WI38 (cell line): ENCODE measurements around the gene KLHL8.

Experiments
- H3K4me3 ChIP-seq: 2 replicates; pipeline ENCODE4 v1.5.1; 2011; ENCODE audit warnings: low read depth, mild to moderate bottlenecking, control low read depth, low read length
- CTCF ChIP-seq: IDR thresholded peaks from 2 replicates; pipeline ENCODE4 v1.5.1; 2012; ENCODE audit warnings: low read depth, mild to moderate bottlenecking, control low read depth, low read length

KLHL8 gene

DNA sequence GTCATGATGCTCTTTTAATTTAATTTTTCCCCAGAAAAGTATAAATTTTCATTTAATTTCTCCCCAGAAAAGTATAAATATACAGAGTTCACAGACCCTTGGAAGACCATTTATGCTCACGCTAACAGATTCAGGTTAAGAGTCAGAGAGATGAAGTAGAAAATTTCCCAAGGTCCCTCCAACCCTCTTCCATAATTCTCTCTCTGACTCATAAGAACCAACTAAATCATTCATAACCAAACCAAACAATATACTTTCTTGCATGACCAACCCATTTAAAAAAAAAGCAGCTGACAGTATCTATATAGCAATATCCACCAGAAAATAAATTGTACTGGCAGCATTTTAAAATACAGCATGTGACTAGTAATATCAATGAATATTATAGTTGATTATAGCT is 3.9 kb downstream of the KLHL8 start:
- TF ChIP-seq CTCF, result no peak
- H3K4me3 ChIP-seq, result no peak overlapping the region

DNA sequence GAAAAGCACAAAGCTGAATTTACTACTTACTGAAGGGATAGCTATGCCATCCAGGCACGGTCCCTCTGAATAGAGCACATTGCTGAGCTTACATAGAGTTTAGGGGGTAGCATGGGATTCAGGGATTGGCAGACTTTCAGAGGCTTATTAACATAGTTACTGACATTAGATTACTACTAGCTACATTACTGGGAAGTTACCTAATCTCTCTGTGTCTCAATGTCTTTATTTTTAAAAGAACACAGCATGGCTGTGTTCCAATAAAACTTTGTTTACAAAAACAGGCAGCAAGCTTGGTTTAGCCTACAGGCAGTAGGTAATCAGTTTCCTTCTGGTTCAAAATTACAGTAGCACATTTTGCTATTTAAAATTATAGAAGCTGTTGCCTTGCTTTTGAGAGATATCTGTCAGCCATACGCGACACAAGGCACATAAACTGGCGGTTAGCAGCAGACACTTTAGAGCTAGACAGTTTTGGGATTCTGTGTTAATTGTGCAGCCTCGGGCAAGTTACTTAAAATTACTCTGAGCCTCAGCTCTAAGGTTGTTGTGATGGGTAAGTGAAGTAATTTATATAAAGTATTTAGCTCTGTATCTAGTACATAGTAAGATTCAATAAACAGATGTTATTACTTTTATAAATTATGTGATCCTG is 6.9 kb downstream of the KLHL8 start:
- no peak for TF ChIP-seq CTCF
- no peak overlapping the region for H3K4me3 ChIP-seq

- no peak overlapping the region for H3K4me3 ChIP-seq
- TF ChIP-seq CTCF, result no peak
Measured at GRCh38 chr4:87211249-87211952, 9.0 kb downstream of the KLHL8 start.

DNA sequence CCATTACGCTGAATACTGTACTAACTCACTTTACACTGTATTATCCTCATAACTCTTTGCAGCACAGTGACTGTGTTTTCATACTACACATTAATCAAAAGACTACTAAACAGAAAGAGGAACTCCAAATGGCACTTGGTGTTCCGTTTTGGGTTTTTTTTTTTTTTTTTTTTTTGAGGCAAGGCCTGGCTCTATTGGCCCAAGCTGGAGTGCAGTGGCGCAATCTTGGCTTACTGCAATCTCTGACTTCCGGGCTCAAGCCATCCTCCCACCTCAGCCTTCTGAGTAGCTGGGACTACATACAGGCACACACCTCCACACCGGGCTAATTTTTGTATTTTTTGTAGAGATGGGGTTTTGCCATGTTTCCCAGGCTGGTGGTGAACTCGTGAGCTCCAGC is 10.7 kb downstream of the KLHL8 start:
- no peak overlapping the region for H3K4me3 ChIP-seq
- no peak for TF ChIP-seq CTCF

DNA sequence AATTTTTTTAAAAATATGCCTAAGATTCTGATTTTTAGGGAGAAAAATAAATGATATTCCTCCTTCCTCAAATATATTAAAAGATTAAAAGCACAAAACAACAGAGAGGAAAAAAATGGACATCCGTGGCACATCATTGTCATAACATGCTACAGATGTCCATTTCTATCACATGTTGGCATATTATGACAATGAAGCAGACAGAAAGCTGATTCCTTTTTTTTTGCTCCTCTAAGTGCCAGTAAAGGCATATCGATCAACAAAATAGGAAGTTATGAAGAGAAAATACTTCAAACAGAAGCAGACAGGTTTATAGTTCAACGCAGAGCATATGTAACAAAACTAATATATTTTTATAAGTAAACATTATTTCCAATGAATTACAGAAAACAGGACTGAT is 11.2 kb downstream of the KLHL8 start:
- TF ChIP-seq CTCF, result no peak
- H3K4me3 ChIP-seq, result no peak overlapping the region

- no peak for TF ChIP-seq CTCF
- no peak overlapping the region for H3K4me3 ChIP-seq
Measured at GRCh38 chr4:87204559-87204958, 15.9 kb downstream of the KLHL8 start.

DNA sequence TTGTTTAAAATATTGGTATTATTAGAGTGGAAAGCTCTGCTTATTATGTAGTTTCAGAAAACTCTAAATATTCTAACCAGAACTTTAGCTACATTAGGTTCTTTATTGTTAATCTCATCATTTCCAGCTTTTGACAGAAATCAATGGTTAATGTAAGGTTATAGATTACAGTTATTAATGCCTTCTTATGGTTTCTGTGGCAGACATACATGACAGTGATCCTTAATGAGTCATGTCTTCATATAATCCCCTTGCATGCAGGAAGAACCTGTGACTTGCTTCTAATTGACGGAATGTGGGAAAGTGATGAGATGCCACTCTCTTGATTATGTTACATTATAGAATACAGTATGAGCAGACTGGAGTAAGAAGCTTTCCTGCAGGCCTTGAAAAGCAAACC is 23.5 kb downstream of the KLHL8 start:
- H3K4me3 ChIP-seq, result no peak overlapping the region
- no peak for TF ChIP-seq CTCF
